Measurements from ENCODE around the gene CPSF7.

The CPSF7 gene

DNA sequence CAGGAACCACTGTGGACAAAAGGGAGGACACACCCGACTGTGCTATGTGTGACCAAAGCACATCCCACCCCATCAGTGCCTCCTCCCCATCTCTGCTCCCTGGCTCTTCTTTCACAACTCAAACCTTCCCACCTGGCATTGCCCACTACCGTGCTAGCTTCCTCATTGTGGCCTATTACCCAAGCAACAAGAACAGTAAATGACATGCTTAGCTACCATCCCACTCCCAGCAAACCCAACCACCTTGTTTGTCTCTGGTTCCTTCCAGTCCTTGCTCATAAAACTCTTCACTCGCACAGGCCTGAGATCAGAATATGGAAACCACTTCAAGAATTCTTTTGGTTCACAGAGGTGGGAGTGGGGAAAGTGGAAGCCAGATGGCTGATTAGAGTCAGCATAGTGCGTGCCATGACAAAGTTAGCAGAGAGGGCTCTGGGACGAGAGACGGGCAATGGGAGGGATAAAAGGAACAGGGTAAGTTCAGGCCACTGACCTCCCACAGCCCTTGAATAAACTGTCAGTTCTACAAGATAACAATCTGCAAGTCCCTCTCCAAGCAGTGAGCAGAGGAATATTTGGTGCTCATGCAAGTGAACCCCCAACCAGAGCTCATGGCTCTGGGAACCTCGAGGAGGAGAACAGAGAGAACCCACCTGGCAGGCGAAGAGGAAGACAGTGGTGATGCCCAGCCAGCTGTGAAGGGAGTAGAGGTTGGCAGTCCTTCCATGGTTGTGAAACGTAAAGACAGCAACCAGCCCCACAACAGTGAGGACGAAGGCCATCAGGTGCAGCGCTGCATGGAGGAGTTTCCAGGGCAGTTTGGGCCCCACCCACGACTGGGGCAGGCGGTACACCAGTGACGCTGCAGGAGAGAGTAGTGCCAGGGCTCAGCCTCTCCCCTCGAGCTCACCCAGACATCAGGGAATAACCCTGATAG is 76.4 kb downstream of the CPSF7 start:
- DNase-seq = no peak

Measured in CD4-positive, alpha-beta T cell treated with Interleukin-12 subunit alpha and Interleukin-12 subunit beta, for 1 hour (primary cell).